ENCODE measurements around the gene KCNJ1. TPM values are rescaled to one million over a fixed set of nuclear protein-coding genes. Genes with fewer than 3 reads are reported as not detected.

KCNJ1 gene
- total RNA-seq, 4 donors from 2014 or later: not detected

DNA sequence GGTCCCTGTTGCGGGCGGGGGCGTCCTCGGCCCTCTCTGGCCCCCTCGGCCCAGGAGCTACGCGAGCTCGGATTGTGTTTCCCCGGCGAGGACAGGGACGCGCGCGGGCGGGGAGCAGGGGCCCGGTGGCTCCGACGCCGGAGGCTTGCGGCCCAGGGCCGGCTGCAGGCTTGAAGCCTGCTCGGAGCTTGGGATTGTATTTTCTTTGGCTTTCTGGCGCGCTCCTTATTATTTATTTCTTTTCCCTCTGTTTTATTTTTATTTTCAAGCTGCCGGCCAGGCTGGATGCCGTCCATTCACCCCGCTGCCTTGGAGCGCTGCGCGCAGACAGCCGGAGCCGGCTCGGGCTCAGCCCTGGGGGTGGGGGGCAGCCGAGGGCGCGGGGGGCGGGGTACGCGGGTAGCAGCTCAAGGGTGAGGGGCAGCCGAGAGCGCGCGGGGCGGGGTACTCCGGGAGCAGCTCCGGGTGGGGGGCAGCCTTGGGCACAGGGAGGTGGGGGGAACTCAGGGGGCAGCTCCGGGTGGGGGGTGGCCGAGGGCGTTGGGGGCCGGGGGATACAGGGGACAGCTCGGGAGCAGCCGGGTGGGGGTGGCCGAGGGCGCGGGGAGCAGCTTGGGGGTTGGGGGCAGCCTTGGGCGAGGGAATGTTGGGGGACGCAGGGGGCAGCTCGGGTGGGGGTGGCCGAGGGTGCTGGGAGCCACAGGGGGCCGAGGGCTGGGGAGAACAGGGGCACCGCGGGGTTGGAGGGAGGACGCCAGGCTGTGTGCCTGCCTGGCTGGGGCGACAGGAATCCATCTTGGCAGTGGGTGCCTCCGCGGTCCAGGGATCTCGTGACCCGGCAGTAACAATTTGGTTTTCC, 42.7 kb downstream of the KCNJ1 start:
- Histone ChIP-seq H3K9me3 (no peaks in the 10 kb centered on the region), H3K4me1 (no peaks in the 10 kb centered on the region), H3K36me3 (no peaks in the 10 kb centered on the region), H3K27me3 (no peaks in the 10 kb centered on the region), H3K27ac (no peak overlapping the region), H3K4me3 (peak overlapping the region in 2 of 4 donors; percentile 0 to 26)
- no peak for TF ChIP-seq POLR2A (IDR thresholded peaks at IDR 0.05)
- TF ChIP-seq, protein P1, sequence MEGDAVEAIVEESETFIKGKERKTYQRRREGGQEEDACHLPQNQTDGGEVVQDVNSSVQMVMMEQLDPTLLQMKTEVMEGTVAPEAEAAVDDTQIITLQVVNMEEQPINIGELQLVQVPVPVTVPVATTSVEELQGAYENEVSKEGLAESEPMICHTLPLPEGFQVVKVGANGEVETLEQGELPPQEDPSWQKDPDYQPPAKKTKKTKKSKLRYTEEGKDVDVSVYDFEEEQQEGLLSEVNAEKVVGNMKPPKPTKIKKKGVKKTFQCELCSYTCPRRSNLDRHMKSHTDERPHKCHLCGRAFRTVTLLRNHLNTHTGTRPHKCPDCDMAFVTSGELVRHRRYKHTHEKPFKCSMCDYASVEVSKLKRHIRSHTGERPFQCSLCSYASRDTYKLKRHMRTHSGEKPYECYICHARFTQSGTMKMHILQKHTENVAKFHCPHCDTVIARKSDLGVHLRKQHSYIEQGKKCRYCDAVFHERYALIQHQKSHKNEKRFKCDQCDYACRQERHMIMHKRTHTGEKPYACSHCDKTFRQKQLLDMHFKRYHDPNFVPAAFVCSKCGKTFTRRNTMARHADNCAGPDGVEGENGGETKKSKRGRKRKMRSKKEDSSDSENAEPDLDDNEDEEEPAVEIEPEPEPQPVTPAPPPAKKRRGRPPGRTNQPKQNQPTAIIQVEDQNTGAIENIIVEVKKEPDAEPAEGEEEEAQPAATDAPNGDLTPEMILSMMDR (IDR thresholded peaks at IDR 0.05): no peak
- DNase-seq: no peak

DNA sequence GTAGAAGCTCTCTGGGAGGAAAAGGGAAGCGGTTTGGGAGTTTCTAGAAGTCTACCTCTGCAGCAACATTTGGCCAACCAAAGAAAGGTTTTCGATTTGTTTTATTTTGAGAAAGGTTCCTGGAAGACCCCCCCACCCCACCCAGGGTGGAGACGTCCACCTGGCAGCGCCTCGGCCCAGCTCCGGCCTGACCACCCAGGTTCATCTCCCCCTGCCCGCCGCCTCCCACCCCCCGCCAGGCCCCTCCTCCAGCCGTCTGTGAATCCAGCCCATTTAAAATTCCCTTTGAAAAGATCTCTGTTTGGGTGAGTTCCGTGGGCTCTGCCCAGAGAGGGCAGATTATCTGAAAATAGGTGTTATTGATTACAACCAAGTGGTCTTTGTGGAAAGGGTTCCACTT, 43.3 kb downstream of the KCNJ1 start:
- H3K9me3 ChIP-seq: no peaks in the 10 kb centered on the region
- no peaks in the 10 kb centered on the region for H3K36me3 ChIP-seq
- TF ChIP-seq, protein P1 (IDR thresholded peaks at IDR 0.05): no peak
- H3K4me1 ChIP-seq: no peaks in the 10 kb centered on the region
- H3K27me3 ChIP-seq: no peaks in the 10 kb centered on the region
- DNase-seq: no peak
- peak overlapping the region in 1 of 4 donors; percentile 0 for H3K4me3 ChIP-seq
- no peak overlapping the region for H3K27ac ChIP-seq

DNA sequence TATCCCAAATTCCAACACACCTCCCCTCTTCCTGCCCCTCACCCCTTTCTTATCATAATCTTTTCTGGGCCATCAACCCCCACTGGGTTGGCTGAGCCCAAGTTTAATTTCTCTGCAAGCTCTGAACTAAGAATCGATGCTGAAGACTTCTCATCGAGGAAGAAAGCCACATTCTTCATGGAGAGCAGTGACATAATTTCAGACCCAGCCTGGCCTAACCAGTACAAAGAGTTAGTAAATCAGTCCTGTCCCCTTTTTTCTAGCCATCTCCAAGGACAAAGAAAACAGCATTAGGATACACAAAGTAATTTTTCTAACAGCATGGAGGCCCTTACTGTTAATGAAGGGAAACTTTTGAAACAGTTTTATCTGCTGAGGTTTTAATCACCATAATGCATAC, 45.0 kb downstream of the KCNJ1 start:
- Histone ChIP-seq H3K36me3 (no peaks in the 10 kb centered on the region), H3K27me3 (no peaks in the 10 kb centered on the region), H3K27ac (no peak overlapping the region), H3K9me3 (no peaks in the 10 kb centered on the region), H3K4me3 (no peak overlapping the region), H3K4me1 (no peaks in the 10 kb centered on the region)
- no peak for DNase-seq
- no peak for TF ChIP-seq POLR2A (IDR thresholded peaks at IDR 0.05)
- TF ChIP-seq, protein P1 (IDR thresholded peaks at IDR 0.05): no peak

DNA sequence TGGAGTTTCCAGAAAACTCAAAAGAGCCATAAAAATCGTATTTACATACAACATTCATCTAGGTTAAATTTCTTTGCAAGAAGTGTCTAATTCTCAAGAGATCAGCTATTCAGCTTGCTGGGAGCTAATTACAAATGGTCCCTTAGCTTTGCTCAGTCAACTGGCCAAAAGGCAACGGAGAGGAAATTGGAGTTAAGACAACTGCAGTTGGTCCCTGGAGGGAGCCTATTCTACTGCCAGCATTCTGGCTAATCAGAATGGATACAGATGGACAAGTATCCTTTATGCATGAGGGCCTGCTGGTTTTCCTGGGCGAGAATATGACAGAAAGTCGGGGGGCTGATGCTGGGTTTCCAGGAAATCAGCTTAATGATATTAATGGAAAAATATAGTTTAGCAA, 45.5 kb downstream of the KCNJ1 start:
- TF ChIP-seq, protein P1 (IDR thresholded peaks at IDR 0.05): no peak
- no peak for TF ChIP-seq POLR2A (IDR thresholded peaks at IDR 0.05)
- DNase-seq: no peak
- H3K27me3 ChIP-seq: no peaks in the 10 kb centered on the region

DNA sequence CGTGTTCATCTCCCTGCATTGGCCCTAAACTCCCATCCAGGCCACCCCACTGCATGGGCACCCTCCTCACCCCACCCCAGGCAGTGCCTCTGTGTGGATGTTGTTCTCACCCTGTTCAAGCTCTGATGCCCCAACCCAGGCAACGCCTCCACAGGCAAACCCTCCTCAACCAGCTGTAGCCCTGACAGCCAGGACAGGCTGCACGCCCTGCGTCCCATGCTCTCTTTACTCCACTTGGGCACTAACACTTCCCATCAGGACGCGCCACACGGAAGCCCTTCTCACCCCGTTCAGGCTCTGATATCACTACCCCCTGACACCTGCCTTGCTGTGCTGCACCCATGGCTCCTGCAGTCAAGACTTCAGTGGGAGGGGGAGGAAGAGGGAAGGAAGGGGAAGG, 47.9 kb downstream of the KCNJ1 start:
- no peak for DNase-seq
- TF ChIP-seq, protein P1 (IDR thresholded peaks at IDR 0.05): no peak
- no peak for TF ChIP-seq POLR2A (IDR thresholded peaks at IDR 0.05)
- Histone ChIP-seq H3K27ac (no peak overlapping the region), H3K4me1 (no peaks in the 10 kb centered on the region), H3K9me3 (no peaks in the 10 kb centered on the region), H3K36me3 (no peaks in the 10 kb centered on the region), H3K4me3 (no peak overlapping the region), H3K27me3 (no peaks in the 10 kb centered on the region)

More for the DNA sequence above, 45.5 kb downstream of the KCNJ1 start:
- no peaks in the 10 kb centered on the region for H3K4me1 ChIP-seq
- H3K27ac ChIP-seq: no peak overlapping the region
- H3K36me3 ChIP-seq: no peaks in the 10 kb centered on the region
- H3K4me3 ChIP-seq: no peak overlapping the region
- H3K9me3 ChIP-seq: no peaks in the 10 kb centered on the region
